Measurements from ENCODE around the gene MIER1. TPM values are rescaled to one million over a fixed set of nuclear protein-coding genes. Genes with fewer than 3 reads are reported as not detected.

The MIER1 gene
- total RNA-seq, 2 experiments from 2014 or later, result 55.5 to 57.1 TPM

GRCh38 chr1:66985835-66986234 is 61.0 kb downstream of the MIER1 start:
- Mint-ChIP-seq H3K27me3 (no peaks in the 10 kb centered on the region), H3K36me3 (peaks cover 42% of the 10 kb centered on the region), H3K9me3 (no peaks in the 10 kb centered on the region), H3K4me3 (no peak overlapping the region), H3K4me1 (peaks cover 19% of the 10 kb centered on the region), H3K27ac (no peak overlapping the region)
- DNase-seq (no peak), ATAC-seq (ENCODE audit: low read depth) (no peak)
- POLR2A ChIA-PET, result interaction anchor here (0.7 to 1.4 kb wide), 3 partner anchors 8 to 141 kb away, joined by 3 to 7 read pairs (median 3); no protein-coding TSS in a partner anchor

DNA sequence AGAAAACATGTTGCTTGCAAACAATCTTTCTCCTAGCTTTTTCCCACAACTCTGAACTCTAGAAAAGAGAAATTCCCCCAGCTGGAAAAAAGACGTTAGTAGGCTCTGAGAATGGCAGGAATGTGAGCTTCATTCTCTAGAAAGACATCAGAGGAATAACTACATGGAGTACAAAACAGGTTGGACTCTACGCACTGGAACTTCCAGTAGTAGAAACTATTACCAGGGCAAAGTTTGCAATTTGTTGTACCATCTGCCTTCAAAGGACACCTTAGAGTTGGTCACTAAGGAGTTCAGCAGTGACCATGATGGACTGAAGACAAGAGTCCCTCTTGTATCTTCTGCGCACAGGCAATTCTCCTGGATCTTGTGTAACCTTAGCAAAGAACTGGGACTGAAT is 68.3 kb downstream of the MIER1 start:
- H3K4me3 Mint-ChIP-seq, result no peak overlapping the region
- H3K4me1 Mint-ChIP-seq, result peaks cover 8% of the 10 kb centered on the region
- ATAC-seq (ENCODE audit: low read depth), result no peak
- H3K36me3 Mint-ChIP-seq, result peaks cover 26% of the 10 kb centered on the region
- POLR2A ChIA-PET, result no interaction called here
- no peaks in the 10 kb centered on the region for H3K27me3 Mint-ChIP-seq
- DNase-seq, result no peak
- no peak overlapping the region for H3K27ac Mint-ChIP-seq
- H3K9me3 Mint-ChIP-seq, result no peaks in the 10 kb centered on the region

- H3K36me3 Mint-ChIP-seq, result peaks cover 5% of the 10 kb centered on the region
- POLR2A ChIA-PET, result interaction anchor here (0.8 to 1.4 kb wide), 4 partner anchors 57 to 504 kb away, joined by 3 to 6 read pairs (median 4); partner anchors contain the start of gene SLC35D1
- H3K27ac Mint-ChIP-seq, result peak overlapping the region; percentile 10
- H3K27me3 Mint-ChIP-seq, result no peaks in the 10 kb centered on the region
- H3K4me3 Mint-ChIP-seq, result no peak overlapping the region
- peaks cover 14% of the 10 kb centered on the region for H3K4me1 Mint-ChIP-seq
- H3K9me3 Mint-ChIP-seq, result no peaks in the 10 kb centered on the region
- peak; percentile 76 for ATAC-seq (ENCODE audit: low read depth)
- DNase-seq, result peak; percentile 39
Observed at GRCh38 chr1:66996018-66996682, 71.4 kb downstream of the MIER1 start.

- no peaks in the 10 kb centered on the region for H3K9me3 Mint-ChIP-seq
- peaks cover 19% of the 10 kb centered on the region for H3K36me3 Mint-ChIP-seq
- no peak overlapping the region for H3K4me3 Mint-ChIP-seq
- no peak overlapping the region for H3K27ac Mint-ChIP-seq
- POLR2A ChIA-PET, result no interaction called here
- no peaks in the 10 kb centered on the region for H3K27me3 Mint-ChIP-seq
- H3K4me1 Mint-ChIP-seq, result peaks cover 16% of the 10 kb centered on the region
- no peak for ATAC-seq (ENCODE audit: low read depth)
- DNase-seq, result no peak
Observed at GRCh38 chr1:66998972-66999371, 74.2 kb downstream of the MIER1 start.

DNA sequence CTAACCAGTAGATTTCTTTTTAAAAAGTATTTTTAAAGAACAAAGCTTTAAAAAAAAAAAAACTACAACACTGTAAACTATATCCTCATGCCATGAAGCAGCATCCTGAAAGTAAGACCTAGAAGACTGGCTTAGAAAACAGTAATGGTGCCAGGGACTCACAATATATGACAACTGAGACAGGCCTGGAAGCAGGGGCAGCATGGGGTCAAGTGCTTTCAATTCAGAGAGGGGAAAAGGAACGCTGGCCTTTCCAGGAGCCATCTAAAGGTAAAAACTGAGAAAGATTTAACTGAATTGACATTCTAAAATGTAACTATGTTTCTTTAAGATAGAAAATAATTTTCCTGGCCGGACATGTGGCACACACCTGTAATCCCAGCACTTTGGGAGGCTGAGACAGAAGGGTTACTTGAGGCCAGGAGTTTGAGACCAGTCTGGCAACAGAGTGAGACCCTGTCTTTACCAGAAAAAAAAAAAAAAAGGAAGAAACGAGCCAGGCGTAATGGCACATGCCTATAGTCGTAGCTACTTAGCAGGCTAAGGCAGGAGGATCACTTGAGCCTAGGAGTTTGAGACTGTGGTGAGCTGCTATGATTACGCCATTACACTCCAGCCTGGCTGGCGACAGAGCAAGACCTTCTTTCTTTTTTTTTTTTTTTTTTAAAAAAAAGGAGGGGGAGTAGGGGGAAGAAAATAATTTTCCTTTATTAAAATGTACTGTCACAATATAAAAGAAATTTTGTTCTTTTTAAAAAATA is 75.0 kb downstream of the MIER1 start:
- no peaks in the 10 kb centered on the region for H3K27me3 Mint-ChIP-seq
- POLR2A ChIA-PET, result no interaction called here
- H3K9me3 Mint-ChIP-seq, result no peaks in the 10 kb centered on the region
- H3K4me3 Mint-ChIP-seq, result no peak overlapping the region
- ATAC-seq (ENCODE audit: low read depth) (no peak), DNase-seq (no peak)
- peaks cover 20% of the 10 kb centered on the region for H3K36me3 Mint-ChIP-seq
- H3K27ac Mint-ChIP-seq, result no peak overlapping the region
- peaks cover 16% of the 10 kb centered on the region for H3K4me1 Mint-ChIP-seq

DNA sequence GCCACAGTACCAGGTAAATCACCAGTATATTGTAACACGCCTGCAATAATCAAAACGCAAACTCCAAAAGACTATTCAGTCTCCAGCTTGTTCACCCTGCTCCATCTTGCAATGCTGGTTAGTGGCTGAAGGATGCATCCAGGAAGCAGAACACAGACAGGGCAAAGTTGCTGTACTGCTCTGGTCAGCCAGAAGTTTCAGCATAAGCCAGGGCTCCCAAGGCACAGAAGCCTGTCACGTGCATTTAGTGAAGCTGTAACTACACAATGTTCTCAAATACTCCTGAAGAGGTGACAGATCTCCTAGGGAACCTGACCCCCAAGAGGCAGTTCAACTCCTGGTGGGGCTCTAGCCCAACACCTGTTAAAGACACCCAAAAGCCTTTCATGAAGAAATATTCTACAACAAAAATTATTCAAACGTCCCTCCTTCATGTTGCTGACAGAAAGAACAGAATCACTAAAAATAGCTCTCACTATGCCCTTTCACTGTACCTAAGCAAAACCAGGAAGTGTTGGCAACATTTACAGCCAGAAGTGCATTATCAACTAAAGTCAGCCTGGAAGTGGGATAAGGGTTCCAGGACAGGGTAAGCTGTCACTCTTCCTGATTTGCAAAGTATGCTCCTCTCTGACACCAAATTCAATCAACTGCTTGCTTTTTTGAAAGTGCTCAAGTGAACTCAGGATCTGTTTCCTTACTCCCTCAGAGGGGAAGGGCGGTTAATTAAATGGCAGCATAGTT is 77.1 kb downstream of the MIER1 start:
- H3K27me3 Mint-ChIP-seq, result no peaks in the 10 kb centered on the region
- peaks cover 8% of the 10 kb centered on the region for H3K4me1 Mint-ChIP-seq
- peaks cover 19% of the 10 kb centered on the region for H3K36me3 Mint-ChIP-seq
- POLR2A ChIA-PET, result no interaction called here
- no peak overlapping the region for H3K27ac Mint-ChIP-seq
- no peak for DNase-seq
- no peak overlapping the region for H3K4me3 Mint-ChIP-seq
- no peaks in the 10 kb centered on the region for H3K9me3 Mint-ChIP-seq
- ATAC-seq (ENCODE audit: low read depth), result no peak

GRCh38 chr1:67004176-67004575 is 79.4 kb downstream of the MIER1 start:
- POLR2A ChIA-PET, result no interaction called here
- H3K36me3 Mint-ChIP-seq, result peaks cover 29% of the 10 kb centered on the region
- H3K9me3 Mint-ChIP-seq, result no peaks in the 10 kb centered on the region

GRCh38 chr1:67005068-67005467 is 80.3 kb downstream of the MIER1 start:
- DNase-seq (no peak), ATAC-seq (ENCODE audit: low read depth) (no peak)
- Mint-ChIP-seq H3K4me1 (peaks cover 2% of the 10 kb centered on the region), H3K9me3 (no peaks in the 10 kb centered on the region), H3K27ac (no peak overlapping the region), H3K36me3 (peaks cover 36% of the 10 kb centered on the region), H3K27me3 (no peaks in the 10 kb centered on the region), H3K4me3 (no peak overlapping the region)
- POLR2A ChIA-PET, result no interaction called here

More at GRCh38 chr1:67004176-67004575, 79.4 kb downstream of the MIER1 start:
- DNase-seq (no peak), ATAC-seq (ENCODE audit: low read depth) (no peak)
- peaks cover 2% of the 10 kb centered on the region for H3K4me1 Mint-ChIP-seq
- no peaks in the 10 kb centered on the region for H3K27me3 Mint-ChIP-seq
- H3K27ac Mint-ChIP-seq, result no peak overlapping the region
- no peak overlapping the region for H3K4me3 Mint-ChIP-seq

DNA sequence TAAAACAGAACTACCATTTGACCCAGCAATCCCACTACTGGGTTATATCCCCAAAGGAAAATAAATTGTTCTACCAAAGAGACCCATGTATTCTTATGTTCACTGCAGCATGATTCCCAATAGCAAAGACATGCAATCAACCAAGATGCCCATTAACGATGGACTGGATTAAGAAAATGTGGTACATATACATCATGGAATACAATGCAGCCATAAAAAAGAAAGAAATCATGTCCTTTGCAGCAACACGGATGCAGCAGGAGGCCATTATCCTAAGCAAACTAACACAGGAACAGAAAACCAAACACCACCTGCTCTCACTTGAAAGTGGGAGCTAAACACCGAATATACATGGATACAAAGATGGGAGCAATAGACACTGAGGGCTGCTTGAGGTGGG is 85.0 kb downstream of the MIER1 start:
- Mint-ChIP-seq H3K9me3 (peaks cover 2% of the 10 kb centered on the region), H3K36me3 (peaks cover 37% of the 10 kb centered on the region), H3K27ac (no peak overlapping the region), H3K27me3 (no peaks in the 10 kb centered on the region), H3K4me3 (no peak overlapping the region), H3K4me1 (peaks cover 2% of the 10 kb centered on the region)
- ATAC-seq (ENCODE audit: low read depth), result no peak
- DNase-seq, result no peak
- POLR2A ChIA-PET, result no interaction called here

- Mint-ChIP-seq H3K9me3 (peaks cover 2% of the 10 kb centered on the region), H3K4me3 (no peak overlapping the region), H3K27me3 (no peaks in the 10 kb centered on the region), H3K36me3 (peaks cover 34% of the 10 kb centered on the region), H3K27ac (no peak overlapping the region), H3K4me1 (peaks cover 2% of the 10 kb centered on the region)
- DNase-seq (no peak), ATAC-seq (ENCODE audit: low read depth) (no peak)
- POLR2A ChIA-PET, result interaction anchor here (1.1 kb wide), 1 partner anchor 33 kb away, joined by 7 read pairs; no protein-coding TSS in a partner anchor
Observed at GRCh38 chr1:67013573-67013972, 88.8 kb downstream of the MIER1 start.

GRCh38 chr1:67018574-67018973 is 93.8 kb downstream of the MIER1 start:
- H3K4me3 Mint-ChIP-seq, result no peak overlapping the region
- DNase-seq (no peak), ATAC-seq (ENCODE audit: low read depth) (no peak)
- H3K27me3 Mint-ChIP-seq, result no peaks in the 10 kb centered on the region
- POLR2A ChIA-PET, result no interaction called here
- H3K9me3 Mint-ChIP-seq, result no peaks in the 10 kb centered on the region
- H3K36me3 Mint-ChIP-seq, result peaks cover 39% of the 10 kb centered on the region
- peaks cover 2% of the 10 kb centered on the region for H3K4me1 Mint-ChIP-seq
- no peak overlapping the region for H3K27ac Mint-ChIP-seq

DNA sequence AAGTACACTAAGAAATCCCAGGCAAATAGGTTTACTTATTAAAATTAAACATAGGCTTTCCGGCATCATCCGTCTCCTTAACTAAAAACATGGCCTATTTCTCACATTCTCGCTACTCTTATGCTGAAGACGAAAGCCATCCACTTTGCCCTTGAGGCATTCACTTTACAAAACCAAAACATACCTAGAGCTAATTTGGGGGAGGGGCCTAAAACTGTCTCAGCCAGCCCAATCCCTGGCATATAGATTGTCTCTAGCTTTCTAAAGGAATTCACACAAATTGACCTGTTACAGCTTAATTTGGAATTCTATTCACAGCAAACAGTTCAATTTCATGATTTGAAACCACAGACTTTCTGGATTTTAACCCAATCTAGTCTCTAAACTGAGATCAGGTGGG is 94.3 kb downstream of the MIER1 start:
- Mint-ChIP-seq H3K4me1 (peaks cover 2% of the 10 kb centered on the region), H3K36me3 (peaks cover 35% of the 10 kb centered on the region), H3K27ac (no peak overlapping the region), H3K9me3 (no peaks in the 10 kb centered on the region), H3K4me3 (no peak overlapping the region), H3K27me3 (no peaks in the 10 kb centered on the region)
- DNase-seq, result no peak
- POLR2A ChIA-PET, result no interaction called here
- ATAC-seq (ENCODE audit: low read depth), result no peak

DNA sequence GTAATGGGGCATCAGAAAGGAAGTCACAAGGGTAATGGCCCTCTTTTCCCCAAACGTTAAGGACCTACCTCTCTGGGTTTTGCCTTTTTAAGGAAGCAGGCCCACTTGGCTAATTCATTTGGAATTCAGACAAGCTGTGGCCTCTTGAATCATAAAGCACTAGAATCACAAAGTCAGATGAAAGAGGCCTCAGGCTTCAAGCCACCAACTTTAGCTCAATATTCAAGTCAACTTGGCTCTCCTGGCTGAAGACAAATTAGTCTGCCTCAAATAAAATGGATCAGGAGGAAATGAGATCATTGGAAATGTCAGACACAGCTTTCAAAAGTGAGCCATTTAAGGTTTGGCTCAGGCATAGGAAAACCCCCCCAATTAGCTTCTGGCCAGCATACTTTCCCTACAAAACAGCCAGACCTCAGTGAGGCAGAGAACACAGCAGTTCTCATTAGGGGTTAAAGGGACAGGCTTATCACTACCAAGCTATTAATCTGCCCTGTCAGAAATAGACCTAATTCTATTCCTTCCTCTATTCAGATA is 94.9 kb downstream of the MIER1 start:
- POLR2A ChIA-PET, result no interaction called here
- no peaks in the 10 kb centered on the region for H3K27me3 Mint-ChIP-seq
- peaks cover 2% of the 10 kb centered on the region for H3K4me1 Mint-ChIP-seq

More for the DNA sequence above, 94.9 kb downstream of the MIER1 start:
- H3K27ac Mint-ChIP-seq, result no peak overlapping the region
- DNase-seq, result no peak
- H3K36me3 Mint-ChIP-seq, result peaks cover 36% of the 10 kb centered on the region
- H3K9me3 Mint-ChIP-seq, result no peaks in the 10 kb centered on the region
- ATAC-seq (ENCODE audit: low read depth), result no peak
- no peak overlapping the region for H3K4me3 Mint-ChIP-seq
